ENCODE results near the gene LRMDA. TPM values are rescaled to one million over a fixed set of nuclear protein-coding genes. Genes with fewer than 3 reads are reported as not detected.

LRMDA gene
- total and polyA plus RNA-seq, 2 of the 13 experiments (the other 11 are each of a cell fraction or from before 2014, with no cell fraction given) = 13.4 to 22.0 TPM

- no peak for TF ChIP-seq ZBTB40 (IDR thresholded peaks at IDR 0.05)
- 0 out of 2 replicates have a peak, but pooled peaks have one; percentile 31 for TF ChIP-seq ZBTB40 (CRISPR knock-in tag; IDR thresholded peaks at IDR 0.05)
- no peak for TF ChIP-seq ZNF570 (CRISPR knock-in tag; IDR thresholded peaks at IDR 0.05; ENCODE audit: borderline replicate concordance)
- TF ChIP-seq ZNF780A (CRISPR knock-in tag; IDR thresholded peaks at IDR 0.05) = no peak
- TF ChIP-seq NFKB2 (CRISPR knock-in tag; IDR thresholded peaks at IDR 0.05; ENCODE audit: borderline replicate concordance) = peak; percentile 65; the same call in 1 of the 2 replicates
- TF ChIP-seq IRF1 (CRISPR knock-in tag; IDR thresholded peaks at IDR 0.05; ENCODE audit: low read depth) = 0 out of 2 replicates have a peak, but pooled peaks have one; percentile 45
- TF ChIP-seq PAWR (CRISPR knock-in tag; IDR thresholded peaks at IDR 0.05; ENCODE audit: borderline replicate concordance) = no peak
- TF ChIP-seq ZNF784 (CRISPR knock-in tag; IDR thresholded peaks at IDR 0.05; ENCODE audit: borderline replicate concordance) = peak; percentile 55; the same call in 1 of the 2 replicates
- no peak for TF ChIP-seq ZHX2 (IDR thresholded peaks at IDR 0.05; ENCODE audit: low read depth)
- no peak for TF ChIP-seq ZHX2 (CRISPR knock-in tag; IDR thresholded peaks at IDR 0.05; ENCODE audit: borderline replicate concordance)
- TF ChIP-seq ZNF101 (CRISPR knock-in tag; IDR thresholded peaks at IDR 0.05; ENCODE audit: borderline replicate concordance, low read depth) = 0 out of 2 replicates have a peak, but pooled peaks have one; percentile 46
Observed at GRCh38 chr10:75430000-75430763, 1.2 kb upstream of the LRMDA start (continued).

All from HepG2 (cell line).